PC-9 (cell line): ENCODE results near the gene CREB3L1. TPM values are rescaled to one million over a fixed set of nuclear protein-coding genes. Genes with fewer than 3 reads are reported as not detected.

ENCODE experiments used
- BruUV-seq: library from RNA; stranded (reverse); fragments of 400-500 nt; replicated peaks from 2 replicates; lab custom pipeline; 2021; lab: Mats Ljungman, UMichigan
- CTCF ChIA-PET: fragments of 300-600 bp; sonication (Branson Sonifier 250); formaldehyde crosslinking; loops from one replicate; lab custom pipeline; 2022; ENCODE audit warnings: antibody characterized with exemption; lab: Charles Lee
- POLR2A ChIA-PET: fragments of 300-600 bp; sonication (Branson Sonifier 250); formaldehyde crosslinking; loops from one replicate; lab custom pipeline; 2022; ENCODE audit warnings: antibody characterized with exemption; ENCODE audit not compliant: unreplicated experiment; lab: Charles Lee
- DNase-seq, 2 experiments: peaks; one replicate each; pipeline versions ENCODE4 v3.0.0 to v3.0.0-alpha.2; 2015 to 2022; ENCODE audit warnings: mixed read lengths in 1 of 2
- H2AFZ ChIP-seq: fragments of 200-600 bp; sonication (generic); 2 replicates; pipeline ENCODE4 v1.8.1; 2017; ENCODE audit warnings: antibody characterized with exemption
- H3F3A ChIP-seq: fragments of 200-600 bp; sonication (generic); 2 replicates; pipeline ENCODE4 v1.8.1; 2017; ENCODE audit warnings: antibody characterized with exemption, mild to moderate bottlenecking, low read depth; ENCODE audit not compliant: insufficient read depth
- H3K27ac ChIP-seq: fragments of 200-600 bp; sonication (generic); 2 replicates; pipeline ENCODE4 v1.6.1; 2016; ENCODE audit warnings: mixed run types
- H3K27me3 ChIP-seq: fragments of 200-600 bp; sonication (generic); 2 replicates; pipeline ENCODE4 v1.6.1; 2016; ENCODE audit warnings: low read depth, mixed run types; ENCODE audit not compliant: insufficient read depth
- H3K36me3 ChIP-seq: fragments of 200-600 bp; sonication (generic); 2 replicates; pipeline ENCODE4 v1.6.1; 2016; ENCODE audit warnings: low read depth, mixed run types
- H3K4me1 ChIP-seq: fragments of 200-600 bp; sonication (generic); replicated peaks from 2 replicates; pipeline ENCODE4 v1.6.1; 2016; ENCODE audit warnings: mixed run types; ENCODE audit not compliant: insufficient read depth
- H3K4me2 ChIP-seq: fragments of 200-600 bp; sonication (generic); 2 replicates; pipeline ENCODE4 v1.6.1; 2017; ENCODE audit warnings: mixed run types
- H3K4me3 ChIP-seq: fragments of 200-600 bp; sonication (generic); 2 replicates; pipeline ENCODE4 v1.6.1; 2016; ENCODE audit warnings: mixed run types
- H3K79me2 ChIP-seq: fragments of 200-600 bp; sonication (generic); 2 replicates; pipeline ENCODE4 v1.6.1; 2017; ENCODE audit warnings: low read depth, mixed run types
- H3K9me2 ChIP-seq: fragments of 200-600 bp; sonication (generic); 2 replicates; pipeline ENCODE4 v1.8.1; 2017; ENCODE audit warnings: mild to moderate bottlenecking; ENCODE audit not compliant: insufficient read depth
- H3K9me3 ChIP-seq: fragments of 200-600 bp; sonication (generic); 2 replicates; pipeline ENCODE4 v1.8.1; 2016; ENCODE audit warnings: low read depth; ENCODE audit not compliant: insufficient read depth
- H4K20me1 ChIP-seq: fragments of 200-600 bp; sonication (generic); 2 replicates; pipeline ENCODE4 v1.8.1; 2017; ENCODE audit not compliant: insufficient read depth
- CTCF ChIP-seq: fragments of 200-600 bp; sonication (generic); conservative IDR thresholded peaks from 2 replicates; pipeline ENCODE4 v1.6.1; 2017; ENCODE audit warnings: mixed run types, antibody characterized with exemption, mild to moderate bottlenecking, moderate library complexity
- EZH2 ChIP-seq: fragments of 200-600 bp; sonication (generic); IDR thresholded peaks from 2 replicates; pipeline ENCODE4 v1.8.0; 2017; ENCODE audit warnings: antibody characterized with exemption, low read depth
- intact Hi-C: fragments of 100-400 bp; cut with micrococcal nuclease; formaldehyde crosslinking; loops from one replicate; pipeline ENCODE4 v1.10.0; 2022; ENCODE audit not compliant: unreplicated experiment
- total RNA-seq: library from RNA; stranded (reverse); gene quantifications from 2 replicates; pipeline ENCODE4 v1.2.3, GENCODE V29; 2021

The CREB3L1 gene
- total RNA-seq, 1 experiment from 2014 or later: 3.1 TPM

GRCh38 chr11:46235777-46236688, 41.4 kb upstream of the CREB3L1 start:
- Histone ChIP-seq H3K4me3 (no peak overlapping the region), H3K36me3 (no peaks in the 10 kb centered on the region), H3K9me3 (no peaks in the 10 kb centered on the region; the same call in 1 of the 2 replicates), H3K4me1 (peaks cover 30% of the 10 kb centered on the region), H3K27ac (no peak overlapping the region), H3K9me2 (no peaks in the 10 kb centered on the region), H3K27me3 (no peaks in the 10 kb centered on the region), H4K20me1 (no peaks in the 10 kb centered on the region), H3K79me2 (0 out of 2 replicates have a peak, but pooled peaks cover 4% of the 10 kb centered on the region), H2AFZ (no peak overlapping the region), H3K4me2 (peak overlapping the region; percentile 92; the same call in 1 of the 2 replicates), H3F3A (peaks cover 20% of the 10 kb centered on the region)
- DNase-seq: peak in 1 of 2 experiments; percentile 53
- POLR2A ChIA-PET: no interaction called here
- intact Hi-C loops: loop anchor here (2.0 to 10.0 kb wide), 3 partner anchors 59 to 391 kb away; partner anchors contain the start of gene CRY2
- no peak for TF ChIP-seq EZH2
- TF ChIP-seq CTCF: no peak; the same call in 1 of the 2 replicates
- BruUV-seq: no TSS peak
- CTCF ChIA-PET: interaction anchor here (0.6 kb wide), 1 partner anchor 25 kb away, joined by 8 read pairs; no protein-coding TSS in a partner anchor

GRCh38 chr11:46236918-46237247, 40.6 kb upstream of the CREB3L1 start:
- no peak for TF ChIP-seq CTCF
- TF ChIP-seq EZH2: no peak
- no peak overlapping the region for H2AFZ ChIP-seq
- peaks cover 31% of the 10 kb centered on the region for H3K4me1 ChIP-seq
- intact Hi-C loops: loop anchor here (1.0 to 10.0 kb wide), 5 partner anchors 60 to 392 kb away; partner anchors contain the start of genes CRY2 and PHF21A
- peaks cover 20% of the 10 kb centered on the region for H3F3A ChIP-seq
- ChIA-PET POLR2A (no interaction called here), CTCF (interaction anchor here (0.6 kb wide), 1 partner anchor 26 kb away, joined by 8 read pairs; no protein-coding TSS in a partner anchor)
- DNase-seq: no peak
- no TSS peak for BruUV-seq
- no peaks in the 10 kb centered on the region; the same call in 1 of the 2 replicates for H3K9me3 ChIP-seq
- no peaks in the 10 kb centered on the region for H4K20me1 ChIP-seq
- H3K27ac ChIP-seq: no peak overlapping the region
- H3K4me2 ChIP-seq: peak overlapping the region; percentile 92
- no peaks in the 10 kb centered on the region for H3K27me3 ChIP-seq
- no peaks in the 10 kb centered on the region for H3K36me3 ChIP-seq
- peak overlapping the region; percentile 72; the same call in 1 of the 2 replicates for H3K4me3 ChIP-seq
- H3K79me2 ChIP-seq: 0 out of 2 replicates have a peak, but pooled peaks cover 4% of the 10 kb centered on the region
- H3K9me2 ChIP-seq: no peaks in the 10 kb centered on the region
